Calu3 (cell line): ENCODE results near the gene SPATA13. TPM values are rescaled to one million over a fixed set of nuclear protein-coding genes. Genes with fewer than 3 reads are reported as not detected.

Experiments used
- BruUV-seq: library from RNA; stranded (reverse); fragments of 400-500 nt; replicated peaks from 2 replicates; lab custom pipeline; 2021; lab: Mats Ljungman, UMichigan
- CTCF ChIA-PET: fragments of 300-600 bp; sonication (Branson Sonifier 250); formaldehyde crosslinking; loops from one replicate; lab custom pipeline; 2022; ENCODE audit warnings: antibody characterized with exemption; lab: Charles Lee
- DNase-seq: peaks from one replicate; pipeline ENCODE4 v3.0.0; 2022
- H3K27ac Mint-ChIP-seq: one replicate; pipeline ENCODE4 v1.8.0; 2022; ENCODE audit warnings: mixed read lengths; ENCODE audit not compliant: unreplicated experiment
- H3K27me3 Mint-ChIP-seq: one replicate; pipeline ENCODE4 v1.8.0; 2022; ENCODE audit warnings: mixed read lengths; ENCODE audit not compliant: unreplicated experiment
- H3K36me3 Mint-ChIP-seq: one replicate; pipeline ENCODE4 v1.8.0; 2022; ENCODE audit warnings: mild to moderate bottlenecking, moderate library complexity, mixed read lengths; ENCODE audit not compliant: insufficient read depth, unreplicated experiment
- H3K4me1 Mint-ChIP-seq: one replicate; pipeline ENCODE4 v1.8.0; 2022; ENCODE audit warnings: mild to moderate bottlenecking, low read depth, mixed read lengths; ENCODE audit not compliant: unreplicated experiment
- H3K4me3 Mint-ChIP-seq: one replicate; pipeline ENCODE4 v1.8.0; 2022; ENCODE audit warnings: mild to moderate bottlenecking, low read depth, moderate library complexity, mixed read lengths; ENCODE audit not compliant: unreplicated experiment
- H3K9me3 Mint-ChIP-seq: one replicate; pipeline ENCODE4 v1.8.0; 2022; ENCODE audit warnings: low read depth, mixed read lengths; ENCODE audit not compliant: unreplicated experiment
- intact Hi-C: fragments of 100-400 bp; cut with micrococcal nuclease; formaldehyde crosslinking; loops from one replicate; pipeline ENCODE4 v1.10.0; 2022; ENCODE audit not compliant: unreplicated experiment
- total RNA-seq: library from RNA; stranded (reverse); gene quantifications from 2 replicates; pipeline ENCODE4 v1.2.3, GENCODE V29; 2022
- TF ChIP-seq, protein P1 (sequence below): fragments of 200-600 bp; IDR thresholded peaks from one replicate; pipeline ENCODE4 v1.8.0; 2022; ENCODE audit warnings: antibody characterized with exemption; ENCODE audit not compliant: unreplicated experiment

The SPATA13 gene
- total RNA-seq, 1 experiment from 2014 or later = 33.8 TPM

DNA sequence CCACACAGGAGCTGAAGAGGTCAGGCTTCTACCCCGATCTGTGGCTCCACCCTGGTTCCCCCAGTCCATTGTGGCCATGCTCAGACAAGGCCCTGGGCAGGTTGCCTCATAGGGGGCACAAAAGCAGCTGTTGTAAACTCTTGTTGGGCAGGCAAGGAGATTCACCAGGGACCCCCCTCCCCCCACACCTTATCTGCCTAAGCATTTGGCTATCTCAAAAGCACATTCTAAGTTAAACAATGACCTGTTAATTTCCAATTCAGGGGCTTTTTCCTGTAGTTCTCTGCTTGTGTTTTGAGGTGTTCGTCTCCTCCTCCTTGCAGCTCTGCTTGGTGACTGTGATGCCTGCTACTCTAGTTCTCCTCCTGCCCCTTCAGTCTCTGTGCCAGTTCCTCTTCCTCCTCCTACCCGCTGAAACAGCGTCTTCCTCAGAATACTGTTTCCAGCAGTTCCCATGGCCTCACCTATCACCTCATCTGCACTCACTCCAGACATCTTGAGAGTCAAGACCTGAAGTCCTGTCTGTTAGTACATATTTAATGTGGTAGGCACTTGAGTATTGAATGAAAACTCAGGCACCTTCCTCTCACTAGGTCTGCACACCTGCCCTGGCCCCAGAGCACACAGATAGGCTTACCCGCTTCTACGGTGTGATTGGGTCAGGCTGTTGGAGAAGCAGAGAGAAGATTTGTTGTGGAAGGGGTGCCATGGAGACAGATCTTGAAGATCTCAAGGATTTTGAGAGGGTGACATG, 31.7 kb downstream of the SPATA13 start:
- CTCF ChIA-PET = no interaction called here
- H3K4me1 Mint-ChIP-seq = peaks cover 41% of the 10 kb centered on the region
- no peaks in the 10 kb centered on the region for H3K36me3 Mint-ChIP-seq
- H3K27ac Mint-ChIP-seq = peak overlapping the region; percentile 74
- no peaks in the 10 kb centered on the region for H3K27me3 Mint-ChIP-seq
- H3K4me3 Mint-ChIP-seq = peak overlapping the region; percentile 61
- no TSS peak for BruUV-seq
- no peaks in the 10 kb centered on the region for H3K9me3 Mint-ChIP-seq
- intact Hi-C loops = loop anchor here (10.0 kb wide), 1 partner anchor 47 kb away; no protein-coding TSS in a partner anchor
- no peak for DNase-seq
- TF ChIP-seq, protein P1, sequence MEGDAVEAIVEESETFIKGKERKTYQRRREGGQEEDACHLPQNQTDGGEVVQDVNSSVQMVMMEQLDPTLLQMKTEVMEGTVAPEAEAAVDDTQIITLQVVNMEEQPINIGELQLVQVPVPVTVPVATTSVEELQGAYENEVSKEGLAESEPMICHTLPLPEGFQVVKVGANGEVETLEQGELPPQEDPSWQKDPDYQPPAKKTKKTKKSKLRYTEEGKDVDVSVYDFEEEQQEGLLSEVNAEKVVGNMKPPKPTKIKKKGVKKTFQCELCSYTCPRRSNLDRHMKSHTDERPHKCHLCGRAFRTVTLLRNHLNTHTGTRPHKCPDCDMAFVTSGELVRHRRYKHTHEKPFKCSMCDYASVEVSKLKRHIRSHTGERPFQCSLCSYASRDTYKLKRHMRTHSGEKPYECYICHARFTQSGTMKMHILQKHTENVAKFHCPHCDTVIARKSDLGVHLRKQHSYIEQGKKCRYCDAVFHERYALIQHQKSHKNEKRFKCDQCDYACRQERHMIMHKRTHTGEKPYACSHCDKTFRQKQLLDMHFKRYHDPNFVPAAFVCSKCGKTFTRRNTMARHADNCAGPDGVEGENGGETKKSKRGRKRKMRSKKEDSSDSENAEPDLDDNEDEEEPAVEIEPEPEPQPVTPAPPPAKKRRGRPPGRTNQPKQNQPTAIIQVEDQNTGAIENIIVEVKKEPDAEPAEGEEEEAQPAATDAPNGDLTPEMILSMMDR = no peak

DNA sequence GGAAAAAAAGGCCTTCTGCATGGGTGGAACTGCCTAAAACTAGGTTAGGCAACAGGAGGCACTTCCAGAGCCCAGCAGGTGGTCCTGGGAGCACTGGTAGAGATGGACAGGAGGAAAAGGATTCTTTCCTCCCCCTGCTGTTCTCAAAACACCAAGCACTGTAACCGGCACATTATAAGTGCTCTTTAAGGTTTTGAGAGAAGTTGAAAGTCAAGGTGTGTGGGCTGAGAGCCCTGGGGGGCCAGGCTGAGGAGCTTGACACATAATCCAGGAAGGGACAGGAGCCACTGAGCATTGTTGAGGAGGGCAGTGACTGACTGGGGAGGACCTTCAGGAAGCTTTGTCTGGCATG, 32.3 kb downstream of the SPATA13 start:
- intact Hi-C loops = loop anchor here (10.0 kb wide), 1 partner anchor 48 kb away; no protein-coding TSS in a partner anchor
- Mint-ChIP-seq H3K9me3 (no peaks in the 10 kb centered on the region), H3K4me3 (peak overlapping the region; percentile 61), H3K27ac (peak overlapping the region; percentile 74), H3K36me3 (no peaks in the 10 kb centered on the region), H3K27me3 (no peaks in the 10 kb centered on the region), H3K4me1 (peaks cover 37% of the 10 kb centered on the region)
- BruUV-seq = no TSS peak
- CTCF ChIA-PET = no interaction called here
- no peak for DNase-seq
- TF ChIP-seq, protein P1 = no peak

DNA sequence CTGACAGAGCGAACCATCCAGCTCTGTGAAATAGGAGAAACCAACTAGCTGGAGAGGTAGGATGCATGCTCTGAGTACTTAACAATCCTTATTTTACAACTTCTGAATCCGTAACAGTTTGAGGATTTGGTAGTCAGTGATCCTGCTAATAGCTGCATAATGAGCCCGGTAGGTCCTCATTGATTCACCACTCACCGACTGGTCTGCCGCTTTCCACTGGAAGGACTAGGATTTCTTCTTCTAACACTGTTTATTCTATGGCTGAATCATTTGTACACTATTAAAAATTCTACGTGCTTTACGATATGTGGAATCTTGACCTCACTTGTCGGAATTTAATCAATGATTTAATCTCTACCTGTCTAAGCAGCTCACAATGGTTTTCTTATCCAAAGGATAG, 33.9 kb downstream of the SPATA13 start:
- H3K27ac Mint-ChIP-seq = peak overlapping the region; percentile 74
- BruUV-seq = no TSS peak

DNA sequence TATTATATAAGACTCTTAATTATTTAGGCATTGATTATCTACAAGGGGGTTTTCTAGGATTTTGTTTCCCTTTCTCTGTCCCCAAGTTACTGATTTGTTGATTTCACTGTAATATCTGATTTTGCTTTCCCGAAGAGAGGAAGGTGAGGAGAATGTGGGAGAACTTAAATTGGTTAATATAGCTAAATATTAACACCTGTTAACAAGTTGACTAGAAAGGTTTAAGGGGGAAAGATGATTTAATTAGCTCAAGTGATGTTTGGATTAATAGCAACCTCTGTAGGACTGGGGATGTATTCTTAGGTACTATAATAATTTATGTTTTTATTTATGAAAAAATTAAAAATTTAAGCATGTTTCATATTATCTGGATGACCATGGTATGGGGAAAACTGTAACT, 35.1 kb downstream of the SPATA13 start:
- no peak for DNase-seq
- intact Hi-C loops = loop anchor here (1.0 to 10.0 kb wide), 4 partner anchors 33 to 175 kb away; partner anchors contain the start of gene SPATA13
- H3K36me3 Mint-ChIP-seq = no peaks in the 10 kb centered on the region
- TF ChIP-seq, protein P1 = no peak
- no peaks in the 10 kb centered on the region for H3K27me3 Mint-ChIP-seq
- CTCF ChIA-PET = interaction anchor here (1.4 to 2.6 kb wide), 3 partner anchors 35 to 175 kb away, joined by 5 to 13 read pairs (median 9); partner anchors contain the start of gene SPATA13
- peak overlapping the region; percentile 74 for H3K27ac Mint-ChIP-seq
- peaks cover 37% of the 10 kb centered on the region for H3K4me1 Mint-ChIP-seq
- peak overlapping the region; percentile 61 for H3K4me3 Mint-ChIP-seq
- no TSS peak for BruUV-seq
- no peaks in the 10 kb centered on the region for H3K9me3 Mint-ChIP-seq

More for the DNA sequence above, 33.9 kb downstream of the SPATA13 start:
- intact Hi-C loops = loop anchor here (10.0 kb wide), 1 partner anchor 50 kb away; no protein-coding TSS in a partner anchor
- Mint-ChIP-seq H3K9me3 (no peaks in the 10 kb centered on the region), H3K36me3 (no peaks in the 10 kb centered on the region), H3K4me3 (peak overlapping the region; percentile 61), H3K4me1 (peaks cover 37% of the 10 kb centered on the region), H3K27me3 (no peaks in the 10 kb centered on the region)
- no peak for DNase-seq
- TF ChIP-seq, protein P1 = no peak
- CTCF ChIA-PET = interaction anchor here (0.9 to 2.6 kb wide), 4 partner anchors 9 to 174 kb away, joined by 3 to 13 read pairs (median 4); no protein-coding TSS in a partner anchor
